Endothelial cell of umbilical vein (primary cell): ENCODE measurements around the gene RASGRF2. TPM values are rescaled to one million over a fixed set of nuclear protein-coding genes. Genes with fewer than 3 reads are reported as not detected.

Experiments
- BruUV-seq: library from RNA; stranded (reverse); fragments of 400-500 nt; replicated peaks from 2 replicates; lab custom pipeline; 2021; lab: Mats Ljungman, UMichigan
- CTCF ChIA-PET: fragments of 300-600, 350-600 bp; sonication (Branson Sonifier 250); formaldehyde crosslinking; loops from one replicate; lab custom pipeline; 2021; ENCODE audit warnings: antibody characterized with exemption, inconsistent platforms; lab: Charles Lee
- POLR2A ChIA-PET: fragments of 300-600, 350-600 bp; sonication (Branson Sonifier 250); formaldehyde crosslinking; loops from one replicate; lab custom pipeline; 2021; ENCODE audit warnings: antibody characterized with exemption, inconsistent platforms; lab: Charles Lee
- DNase-seq: peaks from one replicate; pipeline ENCODE4 v3.0.0-alpha.2; 2011; ENCODE audit warnings: low read depth, low spot score
- FAIRE-seq: peaks from 2 replicates; lab custom pipeline; 2011; peaks lifted over from hg19 to GRCh38; lab: Jason Lieb, UNC
- H2AFZ ChIP-seq: 2 replicates; pipeline ENCODE4 v1.6.0; 2012; ENCODE audit warnings: low read depth, low read length, control low read depth, inconsistent platforms
- H3K27ac ChIP-seq: 2 replicates; pipeline ENCODE4 v1.5.1; 2011; ENCODE audit warnings: low read depth, mild to moderate bottlenecking, control low read depth, low read length, moderate library complexity; ENCODE audit not compliant: insufficient read depth
- H3K27me3 ChIP-seq, 2 experiments: 2 replicates each; pipeline versions ENCODE4 v1.6.0 to v1.6.1; 2011; ENCODE audit warnings: low read length in 2 of 2, mixed read lengths in 1 of 2; ENCODE audit not compliant: control insufficient read depth in 2 of 2, insufficient read depth in 2 of 2
- H3K36me3 ChIP-seq, 2 experiments: 2 replicates in 1 of 2; 3 replicates in 1 of 2; pipeline ENCODE4 v1.5.1; 2011; ENCODE audit warnings: low read length in 2 of 2, mild to moderate bottlenecking in 1 of 2, moderate library complexity in 1 of 2; ENCODE audit not compliant: control insufficient read depth in 2 of 2, insufficient read depth in 2 of 2; ENCODE audit errors: extremely low read depth in 1 of 2
- H3K4me1 ChIP-seq: 3 replicates; pipeline ENCODE4 v1.5.1; 2011; ENCODE audit warnings: mild to moderate bottlenecking, low read length; ENCODE audit not compliant: control insufficient read depth, insufficient read depth; ENCODE audit errors: extremely low read depth
- H3K4me2 ChIP-seq: 2 replicates; pipeline ENCODE4 v1.6.1; 2011; ENCODE audit warnings: low read length, control low read depth, mixed read lengths; ENCODE audit not compliant: insufficient read depth
- H3K4me3 ChIP-seq, 3 experiments: fragments of 200-600 bp in 1 of 3; sonication (generic), shearing (Covaris generic) in 1 of 3; replicated peaks in 1 of 3; 2 replicates each; pipeline ENCODE4 v1.5.1; 2011 to 2016; ENCODE audit warnings: control low read depth in 3 of 3, low read length in 3 of 3, mild to moderate bottlenecking in 2 of 3, inconsistent platforms in 1 of 3, low read depth in 1 of 3, moderate library complexity in 1 of 3; ENCODE audit not compliant: insufficient read depth in 1 of 3
- H3K79me2 ChIP-seq: 2 replicates; pipeline ENCODE4 v1.6.0; 2012; ENCODE audit warnings: low read length, inconsistent platforms; ENCODE audit not compliant: control insufficient read depth, insufficient read depth
- H3K9ac ChIP-seq: replicated peaks from 2 replicates; pipeline ENCODE3; 2011; ENCODE audit warnings: low read length, control low read depth; ENCODE audit not compliant: insufficient read depth; ENCODE audit errors: extremely low read depth
- H3K9me1 ChIP-seq: replicated peaks from 3 replicates; pipeline ENCODE4 v1.6.0; 2011; ENCODE audit warnings: mild to moderate bottlenecking, low read length; ENCODE audit not compliant: control insufficient read depth, insufficient read depth; ENCODE audit errors: extremely low read depth
- H3K9me3 ChIP-seq: replicated peaks from 2 replicates; pipeline ENCODE4 v1.5.1; 2012; ENCODE audit warnings: low read length, inconsistent platforms; ENCODE audit not compliant: control insufficient read depth, insufficient read depth
- H4K20me1 ChIP-seq: replicated peaks from 2 replicates; pipeline ENCODE3; 2011; ENCODE audit warnings: mild to moderate bottlenecking, low read length; ENCODE audit not compliant: control insufficient read depth, insufficient read depth; ENCODE audit errors: extremely low read depth
- CTCF ChIP-seq, 2 donors: IDR thresholded peaks; 1 replicate in 1 of 2; 2 replicates in 1 of 2; pipeline ENCODE4 v1.5.1; 2011; ENCODE audit warnings: low read length in 2 of 2, mild to moderate bottlenecking in 2 of 2, moderate library complexity in 2 of 2, control low read depth in 1 of 2, inconsistent platforms in 1 of 2, low read depth in 1 of 2; ENCODE audit not compliant: insufficient read depth in 1 of 2; ENCODE audit errors: extremely low read depth in 1 of 2
- EZH2 ChIP-seq: IDR thresholded peaks from 2 replicates; pipeline ENCODE4 v1.6.1; 2012; ENCODE audit warnings: borderline replicate concordance, low read depth, mild to moderate bottlenecking, moderate library complexity, low read length, inconsistent platforms; ENCODE audit not compliant: severe bottlenecking
- FOS ChIP-seq: IDR thresholded peaks from 2 replicates; pipeline ENCODE4 v1.6.1; 2011; ENCODE audit warnings: mild to moderate bottlenecking, low read length, moderate library complexity, borderline replicate concordance; ENCODE audit not compliant: insufficient read depth
- GATA2 ChIP-seq: IDR thresholded peaks from 2 replicates; pipeline ENCODE4 v1.7.0; 2011; ENCODE audit warnings: low read depth, mild to moderate bottlenecking, moderate library complexity, mixed read lengths, low read length; ENCODE audit not compliant: insufficient read length, insufficient read depth
- JUN ChIP-seq: IDR thresholded peaks from 2 replicates; pipeline ENCODE4 v1.6.1; 2011; ENCODE audit warnings: borderline replicate concordance, low read depth; ENCODE audit not compliant: insufficient read length, insufficient read depth
- MYC ChIP-seq: IDR thresholded peaks from one replicate; pipeline ENCODE4 v1.6.1; 2011; ENCODE audit warnings: mild to moderate bottlenecking, low read depth, low read length
- POLR2A ChIP-seq: IDR thresholded peaks from 2 replicates; pipeline ENCODE4 v1.6.1; 2012; ENCODE audit warnings: low read depth, mild to moderate bottlenecking, control low read depth, low read length
- POLR2AphosphoS5 ChIP-seq: IDR thresholded peaks from 2 replicates; pipeline ENCODE4 v1.6.1; 2012; ENCODE audit warnings: low read depth, mild to moderate bottlenecking, control low read depth, low read length, moderate library complexity; ENCODE audit not compliant: insufficient read depth
- dilution Hi-C: fragments of 300-500 bp; cut with MboI; formaldehyde crosslinking; loops from one replicate; pipeline ENCODE4 v1.15.0; 2019; ENCODE audit warnings: low sequenced_read_pairs; ENCODE audit not compliant: extremely low pct_ligation_motif_present
- intact Hi-C: fragments of 100-400 bp; cut with micrococcal nuclease; formaldehyde crosslinking; loops from one replicate; pipeline ENCODE4 v1.10.0; 2022
- polyA plus RNA-seq, 4 experiments: library from polyadenylated mRNA; depleted of rRNA in 3 of 4; stranded (reverse) in 3 of 4; unstranded in 1 of 4; fragments of >200 nt; gene quantifications; 2 replicates each; pipeline versions ENCODE4 v1.2.1 to v1.2.3, GENCODE V29; 2011 to 2012; ENCODE audit warnings: missing spikeins in 1 of 4
- total RNA-seq: library from RNA; stranded (reverse); gene quantifications from 2 replicates; pipeline ENCODE4 v1.2.3, GENCODE V29; 2021
- TF ChIP-seq, protein P1 (sequence below): IDR thresholded peaks from 2 replicates; pipeline ENCODE4 v1.6.1; 2011; ENCODE audit not compliant: insufficient read depth, insufficient read length

RASGRF2 gene
- total and polyA plus RNA-seq, 2 donors (not counting 3 experiments of a cell fraction or from before 2014, with no cell fraction given) = 0.41 to 4.0 TPM

DNA sequence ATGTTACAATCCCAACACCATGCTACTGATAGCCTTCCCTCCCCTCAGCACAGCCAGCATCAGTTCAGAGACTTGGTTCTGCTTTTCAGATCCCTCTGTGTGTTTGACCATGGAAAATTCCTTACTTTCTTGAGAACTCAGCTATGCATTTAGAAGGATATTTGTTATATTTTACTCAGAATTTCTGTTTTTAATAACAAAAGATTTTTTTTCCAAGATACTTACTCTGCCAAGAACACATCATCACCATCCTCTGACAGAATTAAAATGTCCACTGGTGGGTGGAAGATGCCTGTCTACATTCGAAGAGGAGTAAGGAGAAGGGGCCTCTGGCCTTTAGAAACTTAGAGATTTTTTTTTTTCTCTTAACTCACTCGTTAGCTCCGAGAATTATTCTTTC, 216.9 kb downstream of the RASGRF2 start:
- H3K9me1 ChIP-seq = no peaks in the 10 kb centered on the region
- dilution Hi-C loops (no loop called here), intact Hi-C loops (no loop called here)
- DNase-seq (no peak), FAIRE-seq (no peak)
- no peaks in the 10 kb centered on the region for H3K4me1 ChIP-seq
- CTCF ChIA-PET = no interaction called here
- no peaks in the 10 kb centered on the region for H3K79me2 ChIP-seq
- H3K4me2 ChIP-seq = no peak overlapping the region
- TF ChIP-seq CTCF (IDR thresholded peaks at IDR 0.05; ENCODE audit: extremely low read depth in 1 of 2, insufficient read depth in 1 of 2, low read depth in 1 of 2, low read length in 2 of 2) (no peak), JUN (no peak), MYC (no peak), POLR2A (no peak), POLR2AphosphoS5 (no peak), GATA2 (no peak), EZH2 (no peak), FOS (no peak)
- TF ChIP-seq, protein P1, sequence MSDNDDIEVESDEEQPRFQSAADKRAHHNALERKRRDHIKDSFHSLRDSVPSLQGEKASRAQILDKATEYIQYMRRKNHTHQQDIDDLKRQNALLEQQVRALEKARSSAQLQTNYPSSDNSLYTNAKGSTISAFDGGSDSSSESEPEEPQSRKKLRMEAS = no peak
- H2AFZ ChIP-seq = no peak overlapping the region
- POLR2A ChIA-PET = no interaction called here
- no peaks in the 10 kb centered on the region for H3K9me3 ChIP-seq
- no peak overlapping the region for H3K9ac ChIP-seq
- H3K36me3 ChIP-seq = no peaks in the 10 kb centered on the region
- no TSS peak for BruUV-seq
- no peak overlapping the region for H3K27ac ChIP-seq
- H3K27me3 ChIP-seq = peaks cover 2 to 6% of the 10 kb centered on the region in 2 experiments
- H3K4me3 ChIP-seq = no peak overlapping the region
- no peaks in the 10 kb centered on the region for H4K20me1 ChIP-seq
